Uterus (tissue), 2 donors: Measurements from ENCODE around the gene BCAR1.

ENCODE experiments used
- CTCF ChIP-seq, 4 experiments: fragments of 200-600 bp in 2 of 4; fragments of 450-650 bp in 2 of 4; sonication (generic) in 2 of 4; IDR thresholded peaks; one replicate each; pipeline ENCODE4 v1.5.1; 2016 to 2019; ENCODE audit warnings: antibody characterized with exemption in 4 of 4, mild to moderate bottlenecking in 2 of 4, moderate library complexity in 1 of 4
- POLR2A ChIP-seq, 2 donors: fragments of 450-650 bp; IDR thresholded peaks; one replicate each; pipeline ENCODE4 v1.6.1; 2016; ENCODE audit warnings: antibody characterized with exemption in 2 of 2, mild to moderate bottlenecking in 1 of 2, moderate library complexity in 1 of 2

GRCh38 chr16:75225092-75225491, 26.3 kb downstream of the BCAR1 start:
- no peak for TF ChIP-seq CTCF (IDR thresholded peaks at IDR 0.05)
- no peak for TF ChIP-seq POLR2A (IDR thresholded peaks at IDR 0.05)
